ENCODE results near the gene PTPRA.

- TF ChIP-seq POLR2A (IDR thresholded peaks at IDR 0.05) = no peak
- TF ChIP-seq, protein P1, sequence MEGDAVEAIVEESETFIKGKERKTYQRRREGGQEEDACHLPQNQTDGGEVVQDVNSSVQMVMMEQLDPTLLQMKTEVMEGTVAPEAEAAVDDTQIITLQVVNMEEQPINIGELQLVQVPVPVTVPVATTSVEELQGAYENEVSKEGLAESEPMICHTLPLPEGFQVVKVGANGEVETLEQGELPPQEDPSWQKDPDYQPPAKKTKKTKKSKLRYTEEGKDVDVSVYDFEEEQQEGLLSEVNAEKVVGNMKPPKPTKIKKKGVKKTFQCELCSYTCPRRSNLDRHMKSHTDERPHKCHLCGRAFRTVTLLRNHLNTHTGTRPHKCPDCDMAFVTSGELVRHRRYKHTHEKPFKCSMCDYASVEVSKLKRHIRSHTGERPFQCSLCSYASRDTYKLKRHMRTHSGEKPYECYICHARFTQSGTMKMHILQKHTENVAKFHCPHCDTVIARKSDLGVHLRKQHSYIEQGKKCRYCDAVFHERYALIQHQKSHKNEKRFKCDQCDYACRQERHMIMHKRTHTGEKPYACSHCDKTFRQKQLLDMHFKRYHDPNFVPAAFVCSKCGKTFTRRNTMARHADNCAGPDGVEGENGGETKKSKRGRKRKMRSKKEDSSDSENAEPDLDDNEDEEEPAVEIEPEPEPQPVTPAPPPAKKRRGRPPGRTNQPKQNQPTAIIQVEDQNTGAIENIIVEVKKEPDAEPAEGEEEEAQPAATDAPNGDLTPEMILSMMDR (IDR thresholded peaks at IDR 0.05) = no peak
Observed at GRCh38 chr20:3082955-3083952, 210.0 kb downstream of the PTPRA start.

Measured in thyroid gland (tissue), 4 donors.